IMR-90 (cell line): Measurements from ENCODE around the gene NAV2.

Source experiments
- BHLHE40 ChIP-seq: fragments of 150-350 bp; IDR thresholded peaks from 2 replicates; pipeline ENCODE4 v1.6.1; 2016; ENCODE audit warnings: mild to moderate bottlenecking, low read depth, low read length
- MAZ ChIP-seq: IDR thresholded peaks from 2 replicates; pipeline ENCODE4 v1.6.1; 2012; ENCODE audit warnings: low read depth, mild to moderate bottlenecking, low read length, improper control_type of control experiment, moderate library complexity, borderline replicate concordance
- MXI1 ChIP-seq: IDR thresholded peaks from 2 replicates; pipeline ENCODE4 v1.6.1; 2012; ENCODE audit warnings: low read depth, mild to moderate bottlenecking, low read length, moderate library complexity, borderline replicate concordance
- POLR2A ChIP-seq: IDR thresholded peaks from 2 replicates; pipeline ENCODE4 v1.6.1; 2012; ENCODE audit warnings: mild to moderate bottlenecking, low read depth, low read length
- RAD21 ChIP-seq: IDR thresholded peaks from 2 replicates; pipeline ENCODE4 v1.6.1; 2012; ENCODE audit warnings: low read length, improper control_type of control experiment
- USF2 ChIP-seq: fragments of 150-350 bp; IDR thresholded peaks from 2 replicates; pipeline ENCODE4 v1.6.1; 2017; ENCODE audit warnings: mild to moderate bottlenecking, antibody characterized with exemption, low read length, low read depth
- TF ChIP-seq, protein P1 (sequence below): conservative IDR thresholded peaks from 2 replicates; pipeline ENCODE4 v1.5.1; 2012; ENCODE audit warnings: mild to moderate bottlenecking, low read depth, low read length, improper control_type of control experiment
- TF ChIP-seq, protein P2 (sequence below): fragments of 150-350 bp; IDR thresholded peaks from 2 replicates; pipeline ENCODE4 v1.6.1; 2016; ENCODE audit warnings: low read depth, mild to moderate bottlenecking, low read length, moderate library complexity, borderline replicate concordance

- TF ChIP-seq POLR2A (no peak), MAZ (no peak), RAD21 (no peak), BHLHE40 (no peak), MXI1 (no peak), USF2 (no peak)
- TF ChIP-seq, protein P1, sequence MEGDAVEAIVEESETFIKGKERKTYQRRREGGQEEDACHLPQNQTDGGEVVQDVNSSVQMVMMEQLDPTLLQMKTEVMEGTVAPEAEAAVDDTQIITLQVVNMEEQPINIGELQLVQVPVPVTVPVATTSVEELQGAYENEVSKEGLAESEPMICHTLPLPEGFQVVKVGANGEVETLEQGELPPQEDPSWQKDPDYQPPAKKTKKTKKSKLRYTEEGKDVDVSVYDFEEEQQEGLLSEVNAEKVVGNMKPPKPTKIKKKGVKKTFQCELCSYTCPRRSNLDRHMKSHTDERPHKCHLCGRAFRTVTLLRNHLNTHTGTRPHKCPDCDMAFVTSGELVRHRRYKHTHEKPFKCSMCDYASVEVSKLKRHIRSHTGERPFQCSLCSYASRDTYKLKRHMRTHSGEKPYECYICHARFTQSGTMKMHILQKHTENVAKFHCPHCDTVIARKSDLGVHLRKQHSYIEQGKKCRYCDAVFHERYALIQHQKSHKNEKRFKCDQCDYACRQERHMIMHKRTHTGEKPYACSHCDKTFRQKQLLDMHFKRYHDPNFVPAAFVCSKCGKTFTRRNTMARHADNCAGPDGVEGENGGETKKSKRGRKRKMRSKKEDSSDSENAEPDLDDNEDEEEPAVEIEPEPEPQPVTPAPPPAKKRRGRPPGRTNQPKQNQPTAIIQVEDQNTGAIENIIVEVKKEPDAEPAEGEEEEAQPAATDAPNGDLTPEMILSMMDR, result no peak
- TF ChIP-seq, protein P2, sequence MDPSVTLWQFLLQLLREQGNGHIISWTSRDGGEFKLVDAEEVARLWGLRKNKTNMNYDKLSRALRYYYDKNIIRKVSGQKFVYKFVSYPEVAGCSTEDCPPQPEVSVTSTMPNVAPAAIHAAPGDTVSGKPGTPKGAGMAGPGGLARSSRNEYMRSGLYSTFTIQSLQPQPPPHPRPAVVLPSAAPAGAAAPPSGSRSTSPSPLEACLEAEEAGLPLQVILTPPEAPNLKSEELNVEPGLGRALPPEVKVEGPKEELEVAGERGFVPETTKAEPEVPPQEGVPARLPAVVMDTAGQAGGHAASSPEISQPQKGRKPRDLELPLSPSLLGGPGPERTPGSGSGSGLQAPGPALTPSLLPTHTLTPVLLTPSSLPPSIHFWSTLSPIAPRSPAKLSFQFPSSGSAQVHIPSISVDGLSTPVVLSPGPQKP, result no peak
These were observed 290.7 kb downstream of the NAV2 start for GRCh38 chr11:20003351-20003750.
